HCT116 (cell line): Measurements from ENCODE around the gene AMZ2. TPM values are rescaled to one million over a fixed set of nuclear protein-coding genes. Genes with fewer than 3 reads are reported as not detected.

ENCODE experiments used
- ATAC-seq: fragments of 200-7000 bp; cut with Tn5 transposase; 2 replicates; pipeline ENCODE4 v1.9.1; 2020; ENCODE audit warnings: mild to moderate bottlenecking, moderate library complexity
- BruUV-seq: library from RNA; stranded (reverse); fragments of 400-500 nt; replicated peaks from 2 replicates; lab custom pipeline; 2021; lab: Mats Ljungman, UMichigan
- CTCF ChIA-PET: fragments of 300-600 bp; sonication (Branson Sonifier 250); formaldehyde crosslinking; loops from one replicate; lab custom pipeline; 2021; ENCODE audit warnings: antibody characterized with exemption; lab: Charles Lee
- POLR2A ChIA-PET: fragments of 300-600, 350-600 bp; sonication (Branson Sonifier 250); formaldehyde crosslinking; loops from one replicate; lab custom pipeline; 2021; ENCODE audit warnings: antibody characterized with exemption; lab: Charles Lee
- RAD21 ChIA-PET, 2 experiments: fragments of 300-600 bp; sonication (Branson Sonifier 250); formaldehyde crosslinking; loops; one replicate each; lab custom pipeline; 2023; ENCODE audit warnings: low total read pairs in 2 of 2; ENCODE audit not compliant: uncharacterized antibody in 2 of 2, unreplicated experiment in 2 of 2, low non-redundant PET in 1 of 2; lab: Charles Lee
- DNase-seq: peaks from one replicate; pipeline ENCODE4 v3.0.0-alpha.2; 2010; ENCODE audit warnings: low read depth, low spot score
- H2AFZ ChIP-seq: fragments of 200-600 bp; shearing (Covaris generic), sonication (generic); 2 replicates; pipeline ENCODE4 v1.6.1; 2017; ENCODE audit warnings: low read depth, mixed run types, mixed read lengths, antibody characterized with exemption, low read length; ENCODE audit not compliant: poor library complexity, severe bottlenecking
- H3K27ac ChIP-seq: 2 replicates; pipeline ENCODE4 v1.5.1; 2012; ENCODE audit warnings: low read depth, low read length
- H3K27me3 ChIP-seq: fragments of 200-600 bp; sonication (generic); 2 replicates; pipeline ENCODE4 v1.6.1; 2016; ENCODE audit warnings: mixed run types, low read length, mixed read lengths; ENCODE audit not compliant: insufficient read depth
- H3K36me3 ChIP-seq, 2 experiments: fragments of 200-500 bp in 1 of 2; fragments of 200-600 bp in 1 of 2; sonication (Bioruptor generic) in 1 of 2; sonication (generic) in 1 of 2; 2 replicates each; pipeline versions ENCODE4 v1.5.1 to v1.6.1; 2014 to 2016; ENCODE audit warnings: low read length in 2 of 2, inconsistent platforms in 1 of 2, mixed read lengths in 1 of 2, mixed run types in 1 of 2; ENCODE audit not compliant: insufficient read depth in 2 of 2, control insufficient read depth in 1 of 2
- H3K4me1 ChIP-seq, 2 experiments: fragments of 200-600 bp in 1 of 2; sonication (generic) in 1 of 2; 2 replicates each; pipeline versions ENCODE4 v1.5.1 to v1.6.1; 2012 to 2017; ENCODE audit warnings: low read length in 2 of 2, inconsistent platforms in 1 of 2, mild to moderate bottlenecking in 1 of 2, mixed read lengths in 1 of 2, mixed run types in 1 of 2, moderate library complexity in 1 of 2; ENCODE audit not compliant: insufficient read depth in 2 of 2, control insufficient read depth in 1 of 2
- H3K4me2 ChIP-seq: fragments of 200-600 bp; sonication (generic); 2 replicates; pipeline ENCODE4 v1.6.1; 2017; ENCODE audit warnings: mixed run types, low read length, mixed read lengths
- H3K4me3 ChIP-seq, 2 experiments: fragments of 200-600 bp in 1 of 2; sonication (generic) in 1 of 2; replicated peaks in 1 of 2; 2 replicates each; pipeline ENCODE4 v1.5.1; 2011 to 2016; ENCODE audit warnings: low read length in 2 of 2, control low read depth in 1 of 2, low read depth in 1 of 2, mild to moderate bottlenecking in 1 of 2, mixed read lengths in 1 of 2, mixed run types in 1 of 2
- H3K79me2 ChIP-seq: fragments of 200-600 bp; sonication (generic); 2 replicates; pipeline ENCODE4 v1.6.1; 2017; ENCODE audit warnings: mild to moderate bottlenecking, mixed run types, low read length, moderate library complexity, mixed read lengths; ENCODE audit not compliant: insufficient read depth
- H3K9ac ChIP-seq: fragments of 200-600 bp; sonication (generic); 2 replicates; pipeline ENCODE4 v1.6.1; 2016; ENCODE audit warnings: low read length, mixed read lengths
- H3K9me2 ChIP-seq: fragments of 200-600 bp; sonication (generic), shearing (Covaris generic); 2 replicates; pipeline ENCODE4 v1.6.1; 2017; ENCODE audit warnings: mixed run types, mild to moderate bottlenecking, moderate library complexity; ENCODE audit not compliant: insufficient read depth
- H3K9me3 ChIP-seq, 2 experiments: fragments of 200-500 bp in 1 of 2; fragments of 200-600 bp in 1 of 2; sonication (Bioruptor generic) in 1 of 2; sonication (generic) in 1 of 2; 2 replicates each; pipeline ENCODE4 v1.6.1; 2014 to 2017; ENCODE audit warnings: low read length in 2 of 2, mixed read lengths in 2 of 2, inconsistent platforms in 1 of 2, low read depth in 1 of 2, mild to moderate bottlenecking in 1 of 2, mixed run types in 1 of 2, moderate library complexity in 1 of 2; ENCODE audit not compliant: control insufficient read depth in 1 of 2, insufficient read depth in 1 of 2
- H4K20me1 ChIP-seq: fragments of 200-600 bp; sonication (generic), shearing (Covaris generic); 2 replicates; pipeline ENCODE4 v1.6.1; 2017; ENCODE audit warnings: mixed run types, mild to moderate bottlenecking, moderate library complexity; ENCODE audit not compliant: insufficient read depth
- CBX3 ChIP-seq: IDR thresholded peaks from 2 replicates; pipeline ENCODE4 v1.6.1; 2012; ENCODE audit warnings: low read depth
- EGR1 ChIP-seq: IDR thresholded peaks from 2 replicates; pipeline ENCODE4 v1.6.1; 2012; ENCODE audit warnings: low read depth
- ELF1 ChIP-seq: IDR thresholded peaks from 2 replicates; pipeline ENCODE4 v1.6.1; 2012; ENCODE audit warnings: low read depth, borderline replicate concordance
- EZH2phosphoT487 ChIP-seq: fragments of 200-600 bp; IDR thresholded peaks from 2 replicates; pipeline ENCODE4 v1.6.1; 2018; ENCODE audit warnings: antibody characterized with exemption, borderline replicate concordance
- FOSL1 ChIP-seq: IDR thresholded peaks from 2 replicates; pipeline ENCODE4 v1.6.1; 2012; ENCODE audit warnings: low read depth
- JUND ChIP-seq: IDR thresholded peaks from 2 replicates; pipeline ENCODE4 v1.6.1; 2012
- SIN3A ChIP-seq: IDR thresholded peaks from 2 replicates; pipeline ENCODE4 v1.6.1; 2012; ENCODE audit warnings: low read depth
- SP1 ChIP-seq: IDR thresholded peaks from 2 replicates; pipeline ENCODE4 v1.6.1; 2012; ENCODE audit warnings: low read depth
- SRF ChIP-seq: IDR thresholded peaks from 2 replicates; pipeline ENCODE4 v1.6.1; 2012; ENCODE audit warnings: low read depth
- ZNF274 ChIP-seq: fragments of 200-500 bp; sonication (Bioruptor generic); IDR thresholded peaks from 2 replicates; pipeline ENCODE4 v1.6.1; 2014; ENCODE audit warnings: mild to moderate bottlenecking, low read depth, low read length, inconsistent platforms
- intact Hi-C: fragments of 100-400 bp; cut with micrococcal nuclease; formaldehyde crosslinking; loops from 2 replicates; pipeline ENCODE4 v1.10.0; 2022
- total RNA-seq: library from RNA; stranded (reverse); gene quantifications from one replicate; pipeline ENCODE4 v1.2.1, GENCODE V29; 2021; ENCODE audit not compliant: unreplicated experiment
- TF ChIP-seq, protein P1 (sequence below), 3 experiments: fragments of 200-600 bp in 1 of 3; sonication (generic) in 1 of 3; IDR thresholded peaks in 2 of 3; conservative IDR thresholded peaks in 1 of 3; 2 replicates each; pipeline ENCODE4 v1.5.1; 2012 to 2017; ENCODE audit warnings: low read depth in 2 of 3, low read length in 2 of 3, antibody characterized with exemption in 1 of 3, borderline replicate concordance in 1 of 3, control low read depth in 1 of 3, mild to moderate bottlenecking in 1 of 3, mixed read lengths in 1 of 3, mixed run types in 1 of 3, moderate library complexity in 1 of 3; ENCODE audit not compliant: insufficient read depth in 1 of 3
- TF ChIP-seq, protein P2 (sequence below): IDR thresholded peaks from 2 replicates; pipeline ENCODE4 v1.6.1; 2012
- TF ChIP-seq, protein P3 (sequence below): IDR thresholded peaks from 2 replicates; pipeline ENCODE4 v1.6.1; 2012
- TF ChIP-seq, protein P4 (sequence below): IDR thresholded peaks from 2 replicates; pipeline ENCODE4 v1.6.1; 2011; ENCODE audit warnings: mild to moderate bottlenecking, low read length, moderate library complexity; ENCODE audit not compliant: insufficient replicate concordance; ENCODE audit errors: extremely low read depth

The AMZ2 gene
- total RNA-seq, 1 experiment from 2014 or later, result 131 TPM

DNA sequence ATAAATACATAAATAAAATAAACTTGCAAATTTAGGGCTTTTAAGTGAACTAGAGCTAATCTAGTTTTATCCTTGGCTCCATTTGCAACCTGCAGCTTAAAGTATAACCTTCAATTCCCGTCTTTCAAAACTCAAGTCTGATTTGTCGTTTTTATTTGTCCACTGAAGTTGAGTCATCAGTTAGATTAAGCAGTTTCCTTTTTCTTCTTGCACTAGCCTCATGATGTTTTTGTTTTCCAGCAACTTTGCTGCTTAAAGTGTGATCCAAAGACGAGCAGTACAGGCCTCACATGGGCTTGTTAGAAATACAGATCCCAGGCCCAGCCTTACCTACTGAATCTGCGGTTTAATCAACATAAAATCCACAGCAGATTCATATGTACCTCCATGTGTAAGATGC is 57.3 kb downstream of the AMZ2 start:
- Histone ChIP-seq H3K9ac (no peak overlapping the region), H3K27ac (no peak overlapping the region), H3K36me3 (0 out of 4 replicates have a peak, but pooled peaks cover 0 to 3% of the 10 kb centered on the region in 2 experiments)
- TF ChIP-seq, protein P1, sequence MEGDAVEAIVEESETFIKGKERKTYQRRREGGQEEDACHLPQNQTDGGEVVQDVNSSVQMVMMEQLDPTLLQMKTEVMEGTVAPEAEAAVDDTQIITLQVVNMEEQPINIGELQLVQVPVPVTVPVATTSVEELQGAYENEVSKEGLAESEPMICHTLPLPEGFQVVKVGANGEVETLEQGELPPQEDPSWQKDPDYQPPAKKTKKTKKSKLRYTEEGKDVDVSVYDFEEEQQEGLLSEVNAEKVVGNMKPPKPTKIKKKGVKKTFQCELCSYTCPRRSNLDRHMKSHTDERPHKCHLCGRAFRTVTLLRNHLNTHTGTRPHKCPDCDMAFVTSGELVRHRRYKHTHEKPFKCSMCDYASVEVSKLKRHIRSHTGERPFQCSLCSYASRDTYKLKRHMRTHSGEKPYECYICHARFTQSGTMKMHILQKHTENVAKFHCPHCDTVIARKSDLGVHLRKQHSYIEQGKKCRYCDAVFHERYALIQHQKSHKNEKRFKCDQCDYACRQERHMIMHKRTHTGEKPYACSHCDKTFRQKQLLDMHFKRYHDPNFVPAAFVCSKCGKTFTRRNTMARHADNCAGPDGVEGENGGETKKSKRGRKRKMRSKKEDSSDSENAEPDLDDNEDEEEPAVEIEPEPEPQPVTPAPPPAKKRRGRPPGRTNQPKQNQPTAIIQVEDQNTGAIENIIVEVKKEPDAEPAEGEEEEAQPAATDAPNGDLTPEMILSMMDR (IDR thresholded peaks at IDR 0.05 in 2 of 3, conservative IDR thresholded peaks at IDR 0.05 in 1 of 3; ENCODE audit: borderline replicate concordance in 1 of 3, insufficient read depth in 1 of 3, low read depth in 2 of 3, low read length in 2 of 3), result no peak
- TF ChIP-seq ELF1 (no peak), ZNF274 (no peak), CBX3 (no peak), JUND (no peak), FOSL1 (no peak), SRF (no peak), EGR1 (no peak), SP1 (no peak), EZH2phosphoT487 (no peak), SIN3A (no peak)
- TF ChIP-seq, protein P2, sequence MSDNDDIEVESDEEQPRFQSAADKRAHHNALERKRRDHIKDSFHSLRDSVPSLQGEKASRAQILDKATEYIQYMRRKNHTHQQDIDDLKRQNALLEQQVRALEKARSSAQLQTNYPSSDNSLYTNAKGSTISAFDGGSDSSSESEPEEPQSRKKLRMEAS, result no peak
- TF ChIP-seq, protein P3, sequence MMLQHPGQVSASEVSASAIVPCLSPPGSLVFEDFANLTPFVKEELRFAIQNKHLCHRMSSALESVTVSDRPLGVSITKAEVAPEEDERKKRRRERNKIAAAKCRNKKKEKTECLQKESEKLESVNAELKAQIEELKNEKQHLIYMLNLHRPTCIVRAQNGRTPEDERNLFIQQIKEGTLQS, result no peak
- TF ChIP-seq, protein P4, sequence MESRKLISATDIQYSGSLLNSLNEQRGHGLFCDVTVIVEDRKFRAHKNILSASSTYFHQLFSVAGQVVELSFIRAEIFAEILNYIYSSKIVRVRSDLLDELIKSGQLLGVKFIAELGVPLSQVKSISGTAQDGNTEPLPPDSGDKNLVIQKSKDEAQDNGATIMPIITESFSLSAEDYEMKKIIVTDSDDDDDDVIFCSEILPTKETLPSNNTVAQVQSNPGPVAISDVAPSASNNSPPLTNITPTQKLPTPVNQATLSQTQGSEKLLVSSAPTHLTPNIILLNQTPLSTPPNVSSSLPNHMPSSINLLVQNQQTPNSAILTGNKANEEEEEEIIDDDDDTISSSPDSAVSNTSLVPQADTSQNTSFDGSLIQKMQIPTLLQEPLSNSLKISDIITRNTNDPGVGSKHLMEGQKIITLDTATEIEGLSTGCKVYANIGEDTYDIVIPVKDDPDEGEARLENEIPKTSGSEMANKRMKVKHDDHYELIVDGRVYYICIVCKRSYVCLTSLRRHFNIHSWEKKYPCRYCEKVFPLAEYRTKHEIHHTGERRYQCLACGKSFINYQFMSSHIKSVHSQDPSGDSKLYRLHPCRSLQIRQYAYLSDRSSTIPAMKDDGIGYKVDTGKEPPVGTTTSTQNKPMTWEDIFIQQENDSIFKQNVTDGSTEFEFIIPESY, result no peak
- TF ChIP-seq, all 23 proteins: peak for 0
- Histone ChIP-seq H3K9me2 (no peaks in the 10 kb centered on the region), H3K4me3 (no peak overlapping the region), H2AFZ (no peak overlapping the region), H3K27me3 (no peaks in the 10 kb centered on the region), H3K4me2 (no peak overlapping the region), H3K4me1 (peaks cover 25 to 30% of the 10 kb centered on the region in 2 experiments), H3K9me3 (no peaks in the 10 kb centered on the region), H3K79me2 (no peaks in the 10 kb centered on the region), H4K20me1 (no peaks in the 10 kb centered on the region)
- ATAC-seq, result no peak
- no peak for DNase-seq
- ChIA-PET POLR2A (interaction anchor here (1.1 kb wide), 1 partner anchor 29 kb away, joined by 3 read pairs; no protein-coding TSS in a partner anchor), CTCF (no interaction called here), RAD21 (no interaction called here)
- BruUV-seq, result no TSS peak
- intact Hi-C loops, result no loop called here

Other genes with a start within 250 kb of the AMZ2 start
- 330 TPM for gene KPNA2, start 212.3 kb upstream of the AMZ2 start, total RNA-seq
- 4.8 TPM for gene SLC16A6, start 43.1 kb downstream of the AMZ2 start, total RNA-seq
- gene ARSG, start 43.5 kb downstream of the AMZ2 start, total RNA-seq, result 17.1 TPM
- gene WIPI1, start 209.5 kb downstream of the AMZ2 start, total RNA-seq, result 21.5 TPM